Hepatocyte (in vitro differentiated cells): ENCODE data around the gene KRT36. TPM values are rescaled to one million over a fixed set of nuclear protein-coding genes. Genes with fewer than 3 reads are reported as not detected.

Experiments used
- DNase-seq: peaks from one replicate; pipeline ENCODE4 v3.0.0-alpha.2; 2016; ENCODE audit warnings: low spot score
- H2AFZ ChIP-seq: fragments of 200-600 bp; sonication (generic); 2 replicates; pipeline ENCODE4 v1.6.0; 2016; ENCODE audit warnings: antibody characterized with exemption, mild to moderate bottlenecking
- H3K27ac ChIP-seq: fragments of 200-600 bp; sonication (generic); 2 replicates; pipeline ENCODE4 v1.5.1; 2016; ENCODE audit warnings: mild to moderate bottlenecking
- H3K27me3 ChIP-seq: fragments of 200-600 bp; sonication (generic); 2 replicates; pipeline ENCODE4 v1.6.1; 2016
- H3K36me3 ChIP-seq: fragments of 200-600 bp; sonication (generic); replicated peaks from 2 replicates; pipeline ENCODE4 v1.5.1; 2016; ENCODE audit warnings: low read depth; ENCODE audit not compliant: insufficient read depth
- H3K4me1 ChIP-seq: fragments of 200-600 bp; sonication (generic); 2 replicates; pipeline ENCODE4 v1.5.1; 2016; ENCODE audit warnings: mild to moderate bottlenecking, moderate library complexity; ENCODE audit not compliant: insufficient read depth
- H3K4me2 ChIP-seq: fragments of 200-600 bp; sonication (generic); 2 replicates; pipeline ENCODE4 v1.6.0; 2016
- H3K4me3 ChIP-seq: fragments of 200-600 bp; sonication (generic); 2 replicates; pipeline ENCODE4 v1.5.1; 2016; ENCODE audit warnings: mild to moderate bottlenecking
- H3K79me2 ChIP-seq: fragments of 200-600 bp; sonication (generic); 2 replicates; pipeline ENCODE4 v1.6.0; 2017; ENCODE audit warnings: mild to moderate bottlenecking
- H3K9me2 ChIP-seq: fragments of 200-600 bp; sonication (generic); replicated peaks from 2 replicates; pipeline ENCODE4 v1.6.0; 2017; ENCODE audit warnings: mild to moderate bottlenecking; ENCODE audit not compliant: insufficient read depth
- H3K9me3 ChIP-seq: fragments of 200-600 bp; sonication (generic); 2 replicates; pipeline ENCODE4 v1.5.1; 2016; ENCODE audit warnings: low read depth, mild to moderate bottlenecking
- H4K20me1 ChIP-seq: fragments of 200-600 bp; sonication (generic); 2 replicates; pipeline ENCODE4 v1.6.0; 2016; ENCODE audit warnings: mild to moderate bottlenecking; ENCODE audit not compliant: insufficient read depth, poor library complexity, severe bottlenecking
- CTCF ChIP-seq: fragments of 200-600 bp; sonication (generic); IDR thresholded peaks from 2 replicates; pipeline ENCODE4 v1.5.1; 2016; ENCODE audit warnings: antibody characterized with exemption, mild to moderate bottlenecking; ENCODE audit not compliant: poor library complexity
- EZH2 ChIP-seq: fragments of 200-600 bp; sonication (generic); IDR thresholded peaks from 2 replicates; pipeline ENCODE4 v1.6.1; 2016; ENCODE audit warnings: antibody characterized with exemption, mild to moderate bottlenecking, borderline replicate concordance
- EZH2phosphoT487 ChIP-seq: fragments of 200-600 bp; sonication (generic); IDR thresholded peaks from one replicate; pipeline ENCODE4 v1.6.1; 2018; ENCODE audit warnings: antibody characterized with exemption, mild to moderate bottlenecking, low read depth, moderate library complexity; ENCODE audit not compliant: unreplicated experiment, severe bottlenecking
- whole genome bisulfite sequencing: methylation state at CpG from one replicate; pipeline ENCODE4 v1.1.6; 2016; ENCODE audit warnings: low lambda C conversion rate; ENCODE audit errors: missing lambda C conversion rate; 5-methylcytosine and 5-hydroxymethylcytosine counted together
- polyA plus RNA-seq: library from polyadenylated mRNA; unstranded; fragments of >200 nt; fragmentation: Nextera tagmentation; extraction: Ambion mirVana; gene quantifications from 2 replicates; pipeline ENCODE4 v1.2.1, GENCODE V29; 2016
- total RNA-seq: library from RNA; depleted of rRNA; stranded (reverse); fragments of >200 nt; gene quantifications from 2 replicates; pipeline ENCODE4 v1.2.3, GENCODE V29; 2014

The KRT36 gene
- total and polyA plus RNA-seq, 2 experiments from 2014 or later: not detected

- H3K36me3 ChIP-seq: no peaks in the 10 kb centered on the region
- DNase-seq: peak; percentile 66
- H3K79me2 ChIP-seq: no peaks in the 10 kb centered on the region
- H3K27me3 ChIP-seq: no peaks in the 10 kb centered on the region
- H3K4me3 ChIP-seq: no peak overlapping the region
- 70% methylated on average over 4 of the region's 4 CpGs for WGBS
- no peaks in the 10 kb centered on the region for H4K20me1 ChIP-seq
- peaks cover 8% of the 10 kb centered on the region for H3K4me1 ChIP-seq
- H3K4me2 ChIP-seq: no peak overlapping the region
- no peak overlapping the region for H3K27ac ChIP-seq
- H3K9me2 ChIP-seq: no peaks in the 10 kb centered on the region
- TF ChIP-seq EZH2 (no peak), CTCF (no peak), EZH2phosphoT487 (no peak)
- H2AFZ ChIP-seq: no peak overlapping the region
- H3K9me3 ChIP-seq: no peaks in the 10 kb centered on the region
Measured at GRCh38 chr17:41492771-41493170, 3.1 kb upstream of the KRT36 start.

GRCh38 chr17:41492351-41492750 lies 2.6 kb upstream of the KRT36 start:
- H3K9me2 ChIP-seq: no peaks in the 10 kb centered on the region
- H3K4me3 ChIP-seq: no peak overlapping the region
- no peak for TF ChIP-seq CTCF
- no peak for DNase-seq
- no peak overlapping the region for H2AFZ ChIP-seq
- no peaks in the 10 kb centered on the region for H3K9me3 ChIP-seq
- H4K20me1 ChIP-seq: no peaks in the 10 kb centered on the region
- no peaks in the 10 kb centered on the region for H3K79me2 ChIP-seq
- no peak overlapping the region for H3K27ac ChIP-seq
- H3K4me1 ChIP-seq: peaks cover 8% of the 10 kb centered on the region
- H3K27me3 ChIP-seq: no peaks in the 10 kb centered on the region
- H3K36me3 ChIP-seq: no peaks in the 10 kb centered on the region
- WGBS: 67% methylated on average over 6 of the region's 6 CpGs
- no peak overlapping the region for H3K4me2 ChIP-seq

GRCh38 chr17:41491476-41491875 lies 1.8 kb upstream of the KRT36 start:
- H3K27ac ChIP-seq: no peak overlapping the region
- H3K4me1 ChIP-seq: peaks cover 8% of the 10 kb centered on the region
- H3K27me3 ChIP-seq: no peaks in the 10 kb centered on the region
- WGBS: 88% methylated on average over 2 of the region's 2 CpGs
- H3K9me3 ChIP-seq: no peaks in the 10 kb centered on the region
- no peaks in the 10 kb centered on the region for H4K20me1 ChIP-seq
- no peak overlapping the region for H3K4me3 ChIP-seq
- no peak overlapping the region for H3K4me2 ChIP-seq
- TF ChIP-seq CTCF (no peak), EZH2 (no peak), EZH2phosphoT487 (no peak)
- H3K79me2 ChIP-seq: no peaks in the 10 kb centered on the region
- no peak overlapping the region for H2AFZ ChIP-seq
- no peaks in the 10 kb centered on the region for H3K9me2 ChIP-seq
- no peaks in the 10 kb centered on the region for H3K36me3 ChIP-seq
- no peak for DNase-seq
